GM12873 (cell line): Measurements from ENCODE around the gene C10orf90.

ENCODE experiments used
- TF ChIP-seq, protein P1 (sequence below): IDR thresholded peaks from 2 replicates; pipeline ENCODE4 v1.5.1; 2012; ENCODE audit warnings: low read depth, mild to moderate bottlenecking, moderate library complexity, low read length, control low read depth; ENCODE audit not compliant: insufficient read depth; ENCODE audit errors: missing control alignments

The C10orf90 gene

GRCh38 chr10:126390324-126390723, 280.2 kb downstream of the C10orf90 start:
- TF ChIP-seq, protein P1, sequence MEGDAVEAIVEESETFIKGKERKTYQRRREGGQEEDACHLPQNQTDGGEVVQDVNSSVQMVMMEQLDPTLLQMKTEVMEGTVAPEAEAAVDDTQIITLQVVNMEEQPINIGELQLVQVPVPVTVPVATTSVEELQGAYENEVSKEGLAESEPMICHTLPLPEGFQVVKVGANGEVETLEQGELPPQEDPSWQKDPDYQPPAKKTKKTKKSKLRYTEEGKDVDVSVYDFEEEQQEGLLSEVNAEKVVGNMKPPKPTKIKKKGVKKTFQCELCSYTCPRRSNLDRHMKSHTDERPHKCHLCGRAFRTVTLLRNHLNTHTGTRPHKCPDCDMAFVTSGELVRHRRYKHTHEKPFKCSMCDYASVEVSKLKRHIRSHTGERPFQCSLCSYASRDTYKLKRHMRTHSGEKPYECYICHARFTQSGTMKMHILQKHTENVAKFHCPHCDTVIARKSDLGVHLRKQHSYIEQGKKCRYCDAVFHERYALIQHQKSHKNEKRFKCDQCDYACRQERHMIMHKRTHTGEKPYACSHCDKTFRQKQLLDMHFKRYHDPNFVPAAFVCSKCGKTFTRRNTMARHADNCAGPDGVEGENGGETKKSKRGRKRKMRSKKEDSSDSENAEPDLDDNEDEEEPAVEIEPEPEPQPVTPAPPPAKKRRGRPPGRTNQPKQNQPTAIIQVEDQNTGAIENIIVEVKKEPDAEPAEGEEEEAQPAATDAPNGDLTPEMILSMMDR, result no peak

- TF ChIP-seq, protein P1, result no peak
These were observed 282.3 kb downstream of the C10orf90 start, which contains the start of gene ADAM12 for GRCh38 chr10:126387931-126388911. Gene ADAM12, minus strand, starts transcription at chr10:126388477. Its CDS starts 332 bp downstream, at chr10:126388145.

GRCh38 chr10:126387041-126387921, 283.2 kb downstream of the C10orf90 start:
- TF ChIP-seq, protein P1, result peak; percentile 32

DNA sequence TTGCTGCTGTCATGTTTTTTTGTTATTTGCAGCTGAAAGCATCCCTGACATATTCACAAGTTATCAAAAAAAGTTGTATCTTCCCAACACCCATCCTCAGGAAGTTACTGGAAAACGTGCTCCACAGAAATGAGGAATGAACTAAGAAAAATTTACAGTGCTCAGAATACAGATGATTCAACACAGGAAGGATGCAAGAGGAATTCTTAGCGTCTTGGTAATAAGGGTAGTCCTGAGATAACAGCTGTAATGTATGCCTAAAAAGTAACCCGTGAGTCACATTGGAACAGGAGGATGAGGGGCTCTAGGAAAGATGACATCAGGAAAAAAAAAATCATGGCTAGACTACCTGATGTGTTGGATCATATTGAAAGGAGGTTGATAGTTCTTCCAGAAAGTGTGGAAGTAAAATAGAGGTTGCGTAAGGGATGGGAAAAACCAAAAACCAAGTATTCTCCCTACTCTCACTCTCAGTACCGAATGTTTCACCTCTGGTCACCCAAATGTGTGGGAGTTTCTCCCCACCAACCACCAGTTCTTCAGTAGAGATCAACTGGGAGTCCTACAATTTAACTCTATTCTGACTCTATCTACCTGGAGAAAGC, 286.1 kb downstream of the C10orf90 start:
- TF ChIP-seq, protein P1, result no peak

- TF ChIP-seq, protein P1, result no peak
These were observed 290.0 kb downstream of the C10orf90 start for GRCh38 chr10:126380352-126381076.

DNA sequence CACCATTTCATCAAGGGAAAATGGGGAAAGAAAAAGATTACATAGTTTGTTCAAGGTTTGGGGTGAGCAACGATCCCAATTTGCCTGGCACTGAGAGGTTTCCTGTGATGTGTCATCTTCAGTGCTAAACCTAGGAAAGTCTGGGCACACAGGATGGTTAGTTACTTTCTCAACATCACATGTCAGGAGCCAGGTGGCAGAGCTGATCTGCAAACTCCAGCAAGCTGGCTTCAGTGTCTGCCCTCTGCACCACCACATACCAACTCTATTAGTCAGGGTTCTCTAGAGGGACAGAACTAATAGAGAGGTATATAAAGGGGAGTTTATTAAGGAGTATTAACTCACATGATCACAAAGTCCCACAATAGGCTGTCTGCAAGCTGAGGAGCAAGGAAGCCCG, 293.5 kb downstream of the C10orf90 start:
- TF ChIP-seq, protein P1, result no peak
